SK-N-SH (cell line): ENCODE results near the gene NSL1.

Source experiments
- CHD2 ChIP-seq: fragments of 150-350 bp; IDR thresholded peaks from 2 replicates; pipeline ENCODE4 v1.6.1; 2018; ENCODE audit warnings: low read length; ENCODE audit not compliant: partially characterized antibody
- FOXJ3 ChIP-seq: sonication (generic); formaldehyde crosslinking; IDR thresholded peaks from 2 replicates; pipeline ENCODE4 v1.5.1; 2020; ENCODE audit warnings: mild to moderate bottlenecking, missing genetic modification reagents
- JUND ChIP-seq: IDR thresholded peaks from 2 replicates; pipeline ENCODE4 v1.4.0; 2012
- POLR2AphosphoS5 ChIP-seq: IDR thresholded peaks from 2 replicates; pipeline ENCODE4 v1.6.1; 2012; ENCODE audit warnings: low read depth, low read length
- RCOR1 ChIP-seq: fragments of 150-350 bp; IDR thresholded peaks from 2 replicates; pipeline ENCODE4 v1.6.1; 2017; ENCODE audit warnings: antibody characterized with exemption, low read length
- SIN3A ChIP-seq: IDR thresholded peaks from 2 replicates; pipeline ENCODE4 v1.6.1; 2012; ENCODE audit warnings: low read depth, mild to moderate bottlenecking, low read length, moderate library complexity, borderline replicate concordance
- TAF1 ChIP-seq: IDR thresholded peaks from 2 replicates; pipeline ENCODE4 v1.6.1; 2012; ENCODE audit warnings: low read depth, mild to moderate bottlenecking, low read length, moderate library complexity, borderline replicate concordance
- TF ChIP-seq, protein P1 (sequence below): fragments of 200-600 bp; sonication (generic); IDR thresholded peaks from 2 replicates; pipeline ENCODE4 v1.6.1; 2017; ENCODE audit warnings: antibody characterized with exemption, mild to moderate bottlenecking, moderate library complexity
- TF ChIP-seq, protein P2 (sequence below): IDR thresholded peaks from 2 replicates; pipeline ENCODE4 v1.4.0; 2012; ENCODE audit warnings: low read depth
- TF ChIP-seq, protein P3 (sequence below): fragments of 150-350 bp; IDR thresholded peaks from 2 replicates; pipeline ENCODE4 v1.6.1; 2017; ENCODE audit warnings: antibody characterized with exemption, low read length, low read depth, borderline replicate concordance

DNA sequence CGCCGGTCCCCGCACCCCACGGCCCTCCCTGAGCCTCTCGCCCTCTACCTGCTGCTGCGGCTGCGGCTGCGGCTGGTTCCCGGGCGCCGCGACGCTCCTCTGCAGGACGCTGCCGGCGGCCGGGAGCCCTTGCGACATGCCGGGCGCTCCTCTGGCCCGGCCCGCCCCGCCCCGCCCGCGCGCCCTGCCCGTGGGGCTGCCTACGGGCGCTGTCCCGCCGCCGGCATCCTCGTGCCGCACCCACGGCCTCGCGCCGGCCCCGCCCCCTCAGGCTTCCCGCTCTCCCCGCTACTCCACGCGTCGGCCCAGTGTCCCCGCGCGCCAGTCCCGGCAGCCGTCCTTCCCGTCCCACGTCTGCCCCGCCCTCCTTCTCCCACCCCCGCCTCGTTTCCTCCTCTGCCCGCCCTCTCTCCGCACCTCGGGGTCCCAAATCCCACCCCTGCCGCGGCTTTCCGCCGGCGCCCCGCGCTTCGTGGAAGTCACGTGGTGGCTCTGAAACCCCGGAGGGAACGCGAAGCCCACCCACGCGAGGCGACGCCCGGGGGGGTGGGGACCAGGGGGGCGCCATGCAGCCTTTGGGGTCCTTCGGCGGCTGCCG, 91.9 kb downstream of the NSL1 start, which contains the start of gene BATF3:
- TF ChIP-seq, protein P1, sequence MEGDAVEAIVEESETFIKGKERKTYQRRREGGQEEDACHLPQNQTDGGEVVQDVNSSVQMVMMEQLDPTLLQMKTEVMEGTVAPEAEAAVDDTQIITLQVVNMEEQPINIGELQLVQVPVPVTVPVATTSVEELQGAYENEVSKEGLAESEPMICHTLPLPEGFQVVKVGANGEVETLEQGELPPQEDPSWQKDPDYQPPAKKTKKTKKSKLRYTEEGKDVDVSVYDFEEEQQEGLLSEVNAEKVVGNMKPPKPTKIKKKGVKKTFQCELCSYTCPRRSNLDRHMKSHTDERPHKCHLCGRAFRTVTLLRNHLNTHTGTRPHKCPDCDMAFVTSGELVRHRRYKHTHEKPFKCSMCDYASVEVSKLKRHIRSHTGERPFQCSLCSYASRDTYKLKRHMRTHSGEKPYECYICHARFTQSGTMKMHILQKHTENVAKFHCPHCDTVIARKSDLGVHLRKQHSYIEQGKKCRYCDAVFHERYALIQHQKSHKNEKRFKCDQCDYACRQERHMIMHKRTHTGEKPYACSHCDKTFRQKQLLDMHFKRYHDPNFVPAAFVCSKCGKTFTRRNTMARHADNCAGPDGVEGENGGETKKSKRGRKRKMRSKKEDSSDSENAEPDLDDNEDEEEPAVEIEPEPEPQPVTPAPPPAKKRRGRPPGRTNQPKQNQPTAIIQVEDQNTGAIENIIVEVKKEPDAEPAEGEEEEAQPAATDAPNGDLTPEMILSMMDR: no peak
- TF ChIP-seq SIN3A (no peak), JUND (no peak), CHD2 (no peak), TAF1 (no peak), POLR2AphosphoS5 (no peak), RCOR1 (no peak), FOXJ3 (no peak)
- TF ChIP-seq, protein P2, sequence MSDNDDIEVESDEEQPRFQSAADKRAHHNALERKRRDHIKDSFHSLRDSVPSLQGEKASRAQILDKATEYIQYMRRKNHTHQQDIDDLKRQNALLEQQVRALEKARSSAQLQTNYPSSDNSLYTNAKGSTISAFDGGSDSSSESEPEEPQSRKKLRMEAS: no peak; the same call in 1 of the 2 replicates
- TF ChIP-seq, protein P3, sequence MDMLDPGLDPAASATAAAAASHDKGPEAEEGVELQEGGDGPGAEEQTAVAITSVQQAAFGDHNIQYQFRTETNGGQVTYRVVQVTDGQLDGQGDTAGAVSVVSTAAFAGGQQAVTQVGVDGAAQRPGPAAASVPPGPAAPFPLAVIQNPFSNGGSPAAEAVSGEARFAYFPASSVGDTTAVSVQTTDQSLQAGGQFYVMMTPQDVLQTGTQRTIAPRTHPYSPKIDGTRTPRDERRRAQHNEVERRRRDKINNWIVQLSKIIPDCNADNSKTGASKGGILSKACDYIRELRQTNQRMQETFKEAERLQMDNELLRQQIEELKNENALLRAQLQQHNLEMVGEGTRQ: no peak
